Spleen (tissue), 11 donors: ENCODE results near the gene SNRPD2. TPM values are rescaled to one million over a fixed set of nuclear protein-coding genes. Genes with fewer than 3 reads are reported as not detected.

Experiments used
- DNase-seq: peaks from one replicate; pipeline ENCODE4 v3.0.0-alpha.2; 2020
- H3K27ac ChIP-seq, 8 donors: fragments of 200-600 bp; sonication (generic) in 7 of 8; 1 replicate in 4 of 8; 2 replicates in 4 of 8; pipeline versions ENCODE4 v1.5.0 to v1.8.0; 2016 to 2021; ENCODE audit warnings: inconsistent platforms in 4 of 8, mild to moderate bottlenecking in 4 of 8, moderate library complexity in 1 of 8
- H3K27me3 ChIP-seq, 7 donors: fragments of 200-600 bp; sonication (generic) in 6 of 7; replicated peaks in 1 of 7; 1 replicate in 4 of 7; 2 replicates in 3 of 7; pipeline versions ENCODE4 v1.5.0 to v1.8.0; 2016 to 2021; ENCODE audit warnings: inconsistent platforms in 3 of 7, mild to moderate bottlenecking in 1 of 7
- H3K36me3 ChIP-seq, 6 donors: fragments of 200-600 bp; sonication (generic) in 5 of 6; 1 replicate in 4 of 6; 2 replicates in 2 of 6; pipeline versions ENCODE4 v1.5.0 to v1.8.0; 2016 to 2021; ENCODE audit warnings: inconsistent platforms in 2 of 6
- H3K4me1 ChIP-seq, 6 donors: fragments of 200-600 bp; sonication (generic) in 5 of 6; 1 replicate in 3 of 6; 2 replicates in 3 of 6; pipeline versions ENCODE4 v1.5.0 to v1.8.0; 2016 to 2021; ENCODE audit warnings: inconsistent platforms in 3 of 6
- H3K4me3 ChIP-seq, 8 donors: fragments of 200-600 bp; sonication (generic) in 7 of 8; 1 replicate in 4 of 8; 2 replicates in 4 of 8; pipeline versions ENCODE4 v1.5.0 to v1.8.0; 2016 to 2021; ENCODE audit warnings: inconsistent platforms in 4 of 8, mild to moderate bottlenecking in 4 of 8, moderate library complexity in 2 of 8
- H3K9me3 ChIP-seq, 8 donors: fragments of 200-600 bp; sonication (generic) in 7 of 8; 1 replicate in 4 of 8; 2 replicates in 4 of 8; pipeline versions ENCODE4 v1.5.0 to v1.8.0; 2016 to 2021; ENCODE audit warnings: inconsistent platforms in 4 of 8
- POLR2A ChIP-seq, 3 donors: fragments of 450-650 bp; IDR thresholded peaks; one replicate each; pipeline ENCODE4 v1.5.1; 2017; ENCODE audit warnings: antibody characterized with exemption in 3 of 3, mild to moderate bottlenecking in 1 of 3
- POLR2AphosphoS5 ChIP-seq, 3 donors: sonication (generic); formaldehyde crosslinking; IDR thresholded peaks; one replicate each; pipeline ENCODE4 v1.5.1; 2017; ENCODE audit warnings: antibody characterized with exemption in 3 of 3
- WGBS, 5 donors: extraction: QIAGEN DNeasy Blood & Tissue Kit in 3 of 5; methylation state at CpG; one replicate each; pipeline versions ENCODE4 v1.1.5 to v1.1.7; 2013 to 2018; 5-methylcytosine and 5-hydroxymethylcytosine counted together
- intact Hi-C: fragments of 100-400 bp; cut with DNase I; formaldehyde crosslinking; loops from one replicate; pipeline ENCODE4 v1.15.0; 2023; ENCODE audit warnings: low total_unique reads
- polyA plus RNA-seq, 3 donors: library from polyadenylated mRNA; stranded (reverse); fragments of 200-250 nt; gene quantifications; one replicate each; pipeline ENCODE4 v1.2.1, GENCODE V29; 2013
- total RNA-seq, 7 donors: library from RNA; depleted of rRNA in 3 of 7; stranded (reverse); fragments of >200 nt in 3 of 7; fragmentation: NEBNext Ultra II Directional in 4 of 7; extraction: Animal tissue kit (Norgen Biotek cat#: 25700) in 4 of 7; gene quantifications; one replicate each; pipeline versions ENCODE4 v1.1.0 to v1.2.1, GENCODE V29; 2016 to 2021
- TF ChIP-seq, protein P1 (sequence below), 11 experiments: fragments of 200-600 bp in 7 of 11; fragments of 450-650 bp in 4 of 11; sonication (generic) in 4 of 11; IDR thresholded peaks in 8 of 11; conservative IDR thresholded peaks in 3 of 11; 1 replicate in 7 of 11; 2 replicates in 4 of 11; pipeline versions ENCODE4 v1.4.0 to v1.8.0; 2016 to 2021; ENCODE audit warnings: antibody characterized with exemption in 11 of 11, inconsistent platforms in 4 of 11, mild to moderate bottlenecking in 1 of 11
- donor health status: healthy with polysubstance abuse.
- donor health status: DM: no; HTN: no; CAD: no; lungs with moderate emphysema.
- donor health status: DM: no; HTN: no; CAD: no.
- donor health status: Bipolar disorder and iron deficiency.
- donor health status: healthy.
- donor health status: DM: no; HTN: no; CAD: no.
- donor health status: DM: yes; HTN: yes; CAD: no.

SNRPD2 gene
- total and polyA plus RNA-seq, 10 donors, result 117 to 587 (median 207) TPM

DNA sequence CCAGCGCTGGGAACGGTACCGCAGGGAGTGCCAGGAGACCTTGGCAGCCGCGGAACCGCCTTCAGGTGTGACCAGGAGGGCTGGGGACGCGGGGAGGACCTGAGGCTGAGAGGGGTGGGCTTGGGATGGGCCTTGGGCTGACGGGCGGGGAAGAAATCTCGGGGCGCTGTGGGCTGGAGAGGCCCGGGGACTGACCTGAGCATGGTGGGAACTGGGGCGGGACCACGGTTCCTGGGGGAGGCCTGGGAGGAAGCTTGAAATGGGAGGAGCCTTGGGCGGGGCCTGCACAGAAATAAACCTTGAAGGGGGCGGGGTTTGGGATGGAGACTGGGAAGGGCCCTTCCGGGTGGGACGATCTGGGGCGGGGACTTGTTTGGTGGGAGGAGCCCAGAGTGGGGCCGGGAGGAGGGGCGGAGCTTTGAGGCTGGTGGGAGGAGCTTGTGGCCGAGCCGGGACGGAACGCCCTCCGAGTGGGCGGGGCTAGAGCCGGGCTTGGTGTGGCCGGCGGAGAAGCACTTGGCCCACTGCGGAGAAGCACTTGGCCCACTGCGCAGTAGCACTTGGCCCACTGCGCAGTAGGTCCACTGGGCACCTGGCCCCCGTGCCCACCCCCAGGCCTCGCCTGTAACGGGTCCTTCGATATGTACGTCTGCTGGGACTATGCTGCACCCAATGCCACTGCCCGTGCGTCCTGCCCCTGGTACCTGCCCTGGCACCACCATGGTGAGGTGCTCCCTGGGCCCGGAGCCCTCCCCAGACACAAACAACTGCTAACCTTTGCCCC, 20.9 kb downstream of the SNRPD2 start:
- Histone ChIP-seq H3K9me3 (no peaks in the 10 kb centered on the region), H3K36me3 (no peaks in the 10 kb centered on the region), H3K27me3 (peaks cover 0 to 99% (median 54%) of the 10 kb centered on the region in 7 donors), H3K4me1 (peaks cover 15 to 45% (median 37%) of the 10 kb centered on the region in 6 donors), H3K4me3 (peak overlapping the region in 2 of 8 donors; percentile 6 to 51), H3K27ac (no peak overlapping the region)
- TF ChIP-seq, protein P1, sequence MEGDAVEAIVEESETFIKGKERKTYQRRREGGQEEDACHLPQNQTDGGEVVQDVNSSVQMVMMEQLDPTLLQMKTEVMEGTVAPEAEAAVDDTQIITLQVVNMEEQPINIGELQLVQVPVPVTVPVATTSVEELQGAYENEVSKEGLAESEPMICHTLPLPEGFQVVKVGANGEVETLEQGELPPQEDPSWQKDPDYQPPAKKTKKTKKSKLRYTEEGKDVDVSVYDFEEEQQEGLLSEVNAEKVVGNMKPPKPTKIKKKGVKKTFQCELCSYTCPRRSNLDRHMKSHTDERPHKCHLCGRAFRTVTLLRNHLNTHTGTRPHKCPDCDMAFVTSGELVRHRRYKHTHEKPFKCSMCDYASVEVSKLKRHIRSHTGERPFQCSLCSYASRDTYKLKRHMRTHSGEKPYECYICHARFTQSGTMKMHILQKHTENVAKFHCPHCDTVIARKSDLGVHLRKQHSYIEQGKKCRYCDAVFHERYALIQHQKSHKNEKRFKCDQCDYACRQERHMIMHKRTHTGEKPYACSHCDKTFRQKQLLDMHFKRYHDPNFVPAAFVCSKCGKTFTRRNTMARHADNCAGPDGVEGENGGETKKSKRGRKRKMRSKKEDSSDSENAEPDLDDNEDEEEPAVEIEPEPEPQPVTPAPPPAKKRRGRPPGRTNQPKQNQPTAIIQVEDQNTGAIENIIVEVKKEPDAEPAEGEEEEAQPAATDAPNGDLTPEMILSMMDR (IDR thresholded peaks at IDR 0.05 in 8 of 11, conservative IDR thresholded peaks at IDR 0.05 in 3 of 11), result no peak
- TF ChIP-seq POLR2AphosphoS5 (IDR thresholded peaks at IDR 0.05) (no peak), POLR2A (IDR thresholded peaks at IDR 0.05) (no peak)
- WGBS, 5 donors, result 9 to 17% (median 13%) methylated on average over 33 to 42 of the region's 42 CpGs
- intact Hi-C loops, result no loop called here
- DNase-seq, result peak; percentile 85

DNA sequence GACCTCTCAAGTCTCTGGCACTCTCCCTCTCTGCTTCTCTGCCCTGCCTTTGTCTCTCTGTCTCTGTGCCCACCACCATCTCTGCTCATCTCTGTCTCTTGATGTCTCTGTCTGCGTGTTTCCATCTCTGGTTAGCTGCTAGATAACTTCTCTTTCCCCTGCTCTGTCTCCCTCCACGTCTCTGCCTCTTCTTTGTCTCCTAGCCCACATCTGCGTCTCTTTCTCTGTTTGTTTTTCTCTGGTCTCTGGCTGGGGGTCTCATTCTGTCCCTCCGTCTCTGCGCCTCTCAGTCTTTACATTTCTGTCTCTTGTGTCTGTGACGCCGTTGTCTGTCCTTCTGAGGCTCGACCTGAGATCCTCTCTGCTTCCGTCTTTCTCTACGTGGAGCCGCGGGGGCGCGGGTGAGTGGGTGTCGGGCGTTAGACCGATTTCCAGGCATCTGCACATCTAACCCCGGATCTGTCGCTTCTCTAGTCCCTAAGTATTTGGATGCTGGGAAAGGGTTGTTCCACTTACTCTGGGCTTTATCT, 23.3 kb downstream of the SNRPD2 start:
- H3K27me3 ChIP-seq, result peaks cover 0 to 99% (median 59%) of the 10 kb centered on the region in 7 donors
- DNase-seq, result no peak
- peak overlapping the region; percentile 6 to 70 (median 34) for H3K4me3 ChIP-seq
- peaks cover 15 to 45% (median 37%) of the 10 kb centered on the region in 6 donors for H3K4me1 ChIP-seq
- no peaks in the 10 kb centered on the region for H3K9me3 ChIP-seq
- WGBS, 5 donors, result 1 to 4% (median 2%) methylated on average over 19 of the region's 19 CpGs
- TF ChIP-seq POLR2A (IDR thresholded peaks at IDR 0.05), result no peak
- no peak for TF ChIP-seq POLR2AphosphoS5 (IDR thresholded peaks at IDR 0.05)
- TF ChIP-seq, protein P1 (IDR thresholded peaks at IDR 0.05 in 8 of 11, conservative IDR thresholded peaks at IDR 0.05 in 3 of 11), result no peak
- intact Hi-C loops, result no loop called here
- peak overlapping the region in 4 of 8 donors; percentile 22 to 68 (median 36) for H3K27ac ChIP-seq
- H3K36me3 ChIP-seq, result no peaks in the 10 kb centered on the region

DNA sequence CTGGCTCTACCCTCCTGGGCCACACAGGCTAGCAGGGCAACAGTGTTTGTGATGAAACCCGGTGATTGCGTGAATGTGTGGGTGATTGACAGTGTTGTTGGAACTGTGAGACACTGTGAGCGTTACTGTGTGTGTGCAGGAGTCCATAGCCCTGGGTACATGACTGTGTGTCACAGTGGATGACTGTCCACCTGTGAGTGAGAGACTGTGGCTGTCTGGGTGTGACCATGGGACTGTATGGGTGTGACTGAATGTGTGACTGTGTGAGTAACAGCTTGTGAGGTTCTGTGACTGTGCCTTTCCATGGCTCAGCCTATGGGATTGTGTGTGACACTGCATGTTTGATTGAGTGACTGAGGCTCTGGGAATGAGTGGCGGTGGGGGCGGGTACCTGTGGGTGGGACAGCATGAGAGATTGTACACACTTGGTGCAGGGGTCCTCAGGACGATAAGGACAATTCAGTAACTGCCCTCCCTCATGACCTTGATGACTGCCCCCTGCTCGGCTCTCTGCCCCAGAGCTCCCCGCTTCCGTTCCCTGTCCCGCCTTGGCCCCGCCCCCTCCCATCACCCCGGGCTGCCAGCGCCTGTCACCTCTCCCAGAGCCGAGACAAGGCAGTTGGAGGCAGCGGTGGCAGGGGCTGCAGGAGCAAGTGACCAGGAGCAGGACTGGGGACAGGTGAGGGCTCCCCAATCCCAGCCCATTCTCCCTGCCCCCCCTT, 24.0 kb downstream of the SNRPD2 start, which contains the start of gene GIPR:
GIPR (plus strand) TSS at position 602 of the 722 bp plus-strand sequence. CDS start 1,300 bp downstream, outside the sequence.
- TF ChIP-seq, protein P1 (IDR thresholded peaks at IDR 0.05 in 8 of 11, conservative IDR thresholded peaks at IDR 0.05 in 3 of 11), result no peak
- TF ChIP-seq POLR2AphosphoS5 (IDR thresholded peaks at IDR 0.05), result peak in 1 of 3 donors; percentile 31
- TF ChIP-seq POLR2A (IDR thresholded peaks at IDR 0.05), result no peak
- Histone ChIP-seq H3K27ac (peak within 1 kb of the TSS in 4 of 8 donors; percentile 22 to 68 (median 36)), H3K4me1 (peaks cover 15 to 45% (median 37%) of the 10 kb centered on the region in 6 donors), H3K36me3 (no peaks in the 10 kb centered on the region), H3K4me3 (peak within 1 kb of the TSS; percentile 6 to 70 (median 34)), H3K9me3 (no peaks in the 10 kb centered on the region), H3K27me3 (peaks cover 0 to 100% (median 59%) of the 10 kb centered on the region in 7 donors)
- WGBS, 5 donors, result 11 to 18% (median 14%) methylated on average over 9 to 15 of the region's 15 CpGs
- DNase-seq, result peak; percentile 88
- intact Hi-C loops, result no loop called here
